Left forelimb (tissue), 1 donor: Measurements from ENCODE around the gene COL6A2.
"Not testable (repeated sequence)": the region's sequence is repeated elsewhere in the genome, so short reads cannot be mapped to it uniquely, and the experiment has no call there.

ENCODE experiments used
- DNase-seq: peaks from one replicate; pipeline ENCODE4 v3.0.0-alpha.2; 2018; ENCODE audit warnings: low spot score

The COL6A2 gene

DNA sequence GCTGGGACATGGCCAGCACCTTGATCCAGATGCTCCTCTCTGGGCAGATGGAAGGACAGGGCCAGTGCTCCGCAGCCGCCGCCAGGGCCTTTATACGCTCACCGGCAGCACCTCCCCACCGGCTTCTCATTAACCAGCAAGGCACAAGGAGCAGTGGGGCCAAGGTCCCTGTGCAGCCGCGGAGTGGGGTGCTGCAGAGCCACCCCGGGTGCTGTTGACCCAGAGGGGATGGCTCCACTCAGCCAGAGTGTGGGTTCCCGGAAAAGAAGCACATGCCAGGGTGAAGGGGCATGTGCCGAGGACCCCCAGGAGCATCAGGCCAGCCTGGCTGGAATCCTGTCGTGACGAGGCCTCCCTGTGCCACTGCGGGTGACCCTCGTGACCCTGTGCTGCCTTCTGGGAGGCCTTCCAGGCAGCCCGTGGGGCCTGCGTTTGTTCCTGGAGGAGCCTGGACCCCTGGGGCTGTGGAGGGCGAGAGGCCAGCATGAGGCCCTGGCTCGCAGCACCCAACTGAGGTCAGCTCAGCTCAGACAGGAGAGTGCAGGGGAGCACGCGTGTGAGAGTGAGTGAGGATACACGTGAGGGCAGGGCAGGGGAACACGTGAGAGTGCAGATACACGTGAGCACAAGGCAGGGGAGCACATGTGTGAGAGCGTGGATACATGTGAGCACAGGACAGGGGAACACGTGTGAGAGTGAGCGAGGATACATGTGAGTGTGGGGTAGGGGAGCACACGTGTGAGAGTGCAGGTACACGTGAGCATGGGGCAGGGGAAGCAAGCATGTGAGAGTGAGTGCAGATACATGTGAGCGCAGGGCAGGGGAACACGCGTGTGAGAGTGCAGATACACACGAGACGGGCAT lies 57.8 kb downstream of the COL6A2 start, which contains the start of gene FTCD:
TSS of gene FTCD (minus strand) at position 66 of the 864 bp plus-strand sequence. CDS start at position 10, 56 bp downstream.
- no peak for DNase-seq

DNA sequence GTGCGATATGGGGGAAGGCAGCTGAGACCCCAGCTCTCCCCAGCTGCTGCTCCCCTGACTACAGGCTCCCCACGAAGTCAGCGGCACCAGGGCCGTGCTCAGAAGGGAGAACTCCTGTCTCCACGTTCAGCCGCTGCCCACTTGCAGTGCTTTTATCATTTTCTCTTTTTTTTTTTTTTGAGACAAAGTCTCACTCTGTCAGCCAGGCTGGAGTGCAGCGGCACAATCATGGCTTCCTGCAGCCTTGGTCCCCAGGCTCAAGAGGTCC lies 58.4 kb downstream of the COL6A2 start:
- DNase-seq, result peak; percentile 37

DNA sequence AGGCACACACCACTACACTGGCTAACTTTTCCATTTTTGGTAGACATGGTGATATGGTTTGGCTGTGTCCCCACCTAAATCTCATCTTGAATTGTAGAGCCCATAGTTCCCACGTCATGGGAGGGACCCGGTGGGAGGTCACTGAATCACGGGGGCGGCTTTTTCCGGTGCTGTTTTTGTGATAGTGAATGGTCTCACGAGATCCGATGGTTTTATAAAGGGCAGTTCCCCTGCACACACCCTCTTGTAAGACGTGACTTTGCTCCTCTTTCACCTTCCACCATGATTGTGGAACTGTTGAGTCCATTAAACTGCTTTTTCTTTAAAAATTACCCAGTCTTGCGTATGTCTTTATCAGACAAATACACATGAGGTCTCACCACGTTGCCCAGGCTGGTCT lies 58.8 kb downstream of the COL6A2 start:
- peak; percentile 59 for DNase-seq

DNA sequence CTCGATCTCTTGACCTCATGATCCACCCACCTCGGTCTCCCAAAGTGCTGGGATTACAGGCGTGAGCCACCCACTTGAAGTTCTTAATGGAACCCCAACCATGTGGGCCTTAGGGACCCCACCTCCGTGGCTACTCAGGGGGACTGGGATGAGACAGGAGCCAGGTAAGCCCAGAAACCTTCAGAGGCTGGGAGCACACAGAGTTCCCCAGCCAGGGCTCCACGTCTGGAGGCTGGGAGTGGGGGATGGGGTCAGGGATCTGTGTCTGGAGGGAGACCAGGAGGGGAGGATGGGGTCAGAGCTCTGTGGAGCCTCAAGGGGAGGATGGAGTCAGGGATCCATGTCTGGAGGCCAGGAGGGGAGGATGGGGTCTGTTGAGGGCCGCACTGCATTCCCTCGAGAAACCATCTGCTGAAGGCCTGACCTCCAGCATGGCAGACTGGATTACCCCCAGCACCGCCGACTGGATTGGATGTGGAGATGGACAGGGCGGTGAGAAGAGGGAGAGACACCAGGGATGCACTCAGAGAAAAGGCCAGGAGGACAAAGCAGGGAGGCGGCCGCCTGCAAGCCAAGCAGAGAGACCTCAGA lies 59.6 kb downstream of the COL6A2 start:
- peak; percentile 41 for DNase-seq

DNA sequence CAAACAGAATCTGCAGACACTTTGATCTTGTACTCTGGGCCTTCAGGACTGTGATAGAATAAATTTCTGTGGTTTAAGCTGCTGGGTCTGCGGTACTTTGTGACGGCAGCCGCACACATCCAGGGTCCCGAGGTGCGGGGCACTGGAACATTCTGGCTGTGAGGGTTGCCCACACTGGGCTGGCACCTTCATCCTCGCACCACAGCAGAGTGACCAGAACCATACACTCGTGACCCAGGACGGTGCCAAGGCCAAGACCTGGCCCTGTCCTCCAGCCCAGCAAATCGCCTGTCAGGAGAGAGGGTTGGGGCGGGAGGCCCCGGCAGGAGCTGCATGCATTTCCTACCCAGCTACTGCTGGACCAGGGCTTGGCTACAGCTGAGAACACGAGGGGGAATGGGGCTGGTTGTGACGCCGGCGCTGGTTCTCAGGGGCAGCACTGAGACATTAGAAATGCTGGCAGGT lies 60.1 kb downstream of the COL6A2 start:
- DNase-seq, result peak; percentile 56

DNA sequence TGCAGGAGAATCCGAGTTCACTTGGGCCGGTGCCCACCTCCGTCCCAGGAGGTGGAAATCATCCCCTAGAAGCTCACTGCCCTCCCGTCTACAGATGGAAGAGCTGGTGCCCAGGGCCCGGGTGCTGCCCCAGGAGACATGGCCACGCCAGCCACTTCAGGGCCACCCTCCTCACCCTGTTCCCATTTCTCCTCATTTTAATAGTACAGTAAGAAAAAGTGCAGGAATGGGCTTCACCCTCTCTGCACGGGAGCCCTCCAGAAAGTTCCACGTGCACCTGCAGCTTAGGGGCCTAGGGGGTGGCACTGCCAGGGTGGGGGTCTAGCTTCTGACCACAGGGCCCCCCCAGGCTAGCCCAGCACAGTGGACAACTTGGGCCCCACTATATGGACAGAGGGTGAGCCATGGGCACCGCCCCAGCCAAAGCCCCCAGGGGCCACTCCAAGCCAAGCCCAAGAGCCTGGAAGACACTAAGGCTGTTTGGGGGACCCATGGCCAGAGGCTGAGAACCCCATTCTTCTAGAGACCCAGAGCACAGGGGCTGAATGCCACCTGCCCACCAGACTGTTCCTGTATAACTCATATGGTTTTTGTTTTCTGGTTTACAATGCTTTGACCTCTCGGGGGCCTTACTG lies 60.9 kb downstream of the COL6A2 start:
- DNase-seq, result peak; percentile 58

DNA sequence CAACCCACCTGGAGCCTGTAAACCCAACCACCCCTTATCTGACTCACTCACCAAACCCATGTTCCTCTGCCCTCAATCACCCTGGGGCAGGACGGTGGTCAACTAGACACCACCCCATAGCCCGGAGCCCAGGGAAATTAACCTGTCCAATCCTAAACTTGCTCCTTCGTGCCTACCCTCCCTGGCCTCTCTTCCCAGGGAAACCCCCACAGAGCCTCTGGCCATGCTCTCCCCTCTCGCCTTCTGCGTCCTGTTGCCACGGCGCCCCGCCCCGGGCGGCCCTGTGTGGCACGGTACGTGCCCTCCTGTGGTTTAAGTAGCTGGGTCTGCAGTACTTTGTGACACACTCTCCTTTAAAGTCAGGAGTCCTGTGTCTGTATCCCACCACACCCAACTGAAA lies 61.5 kb downstream of the COL6A2 start:
- peak; percentile 40 for DNase-seq

DNA sequence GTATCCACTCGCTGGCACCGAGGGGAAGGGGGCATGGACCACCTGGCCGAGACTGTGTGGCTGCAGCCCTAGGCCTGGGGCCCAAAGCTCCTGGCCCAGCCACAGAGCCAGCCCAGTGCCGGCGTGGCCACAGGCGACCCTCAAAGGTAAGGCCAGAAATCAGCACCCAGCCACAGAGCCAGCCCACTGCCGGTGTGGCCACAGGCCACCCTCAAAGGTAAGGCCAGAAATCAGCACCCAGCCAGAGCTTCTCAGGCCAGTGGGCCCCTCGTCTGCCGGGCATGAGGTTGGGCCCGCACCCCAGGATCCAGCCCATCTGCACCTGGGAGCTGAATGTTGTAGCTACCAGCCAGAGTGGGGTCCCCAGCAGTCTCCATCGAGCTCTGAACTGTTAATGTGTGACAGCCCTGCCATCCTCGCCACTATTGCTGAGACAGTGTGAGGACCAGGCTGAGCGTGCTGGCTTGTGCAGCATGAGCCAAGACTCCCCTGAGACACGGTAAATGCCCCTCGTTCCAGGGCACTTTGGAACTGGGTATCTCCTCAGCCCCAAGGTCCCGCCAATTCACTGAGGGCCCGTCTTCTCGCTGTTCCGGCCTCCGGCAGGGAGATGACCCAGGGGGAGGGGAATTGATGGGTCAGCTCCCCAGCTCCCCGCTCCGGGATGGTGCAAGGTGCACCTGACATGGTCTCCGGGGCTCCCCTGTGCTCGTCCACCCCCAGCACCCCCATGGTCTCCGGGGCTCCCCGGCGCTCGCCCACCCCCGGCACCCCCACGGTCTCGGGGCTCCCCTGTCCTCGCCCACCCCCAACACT lies 62.1 kb downstream of the COL6A2 start:
- peak; percentile 41 for DNase-seq

DNA sequence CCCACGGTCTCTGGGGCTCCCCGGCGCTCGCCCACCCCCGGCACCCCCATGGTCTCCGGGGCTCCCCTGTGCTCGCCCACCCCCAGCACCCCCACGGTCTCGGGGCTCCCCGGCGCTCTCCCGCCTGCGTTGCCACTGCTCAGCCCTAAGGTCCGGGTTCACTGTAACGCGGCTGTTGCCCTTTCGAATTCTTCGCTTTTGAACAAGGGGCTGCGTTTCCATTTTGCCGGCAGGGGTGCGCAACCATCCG lies 62.7 kb downstream of the COL6A2 start:
- peak; percentile 55 for DNase-seq

DNA sequence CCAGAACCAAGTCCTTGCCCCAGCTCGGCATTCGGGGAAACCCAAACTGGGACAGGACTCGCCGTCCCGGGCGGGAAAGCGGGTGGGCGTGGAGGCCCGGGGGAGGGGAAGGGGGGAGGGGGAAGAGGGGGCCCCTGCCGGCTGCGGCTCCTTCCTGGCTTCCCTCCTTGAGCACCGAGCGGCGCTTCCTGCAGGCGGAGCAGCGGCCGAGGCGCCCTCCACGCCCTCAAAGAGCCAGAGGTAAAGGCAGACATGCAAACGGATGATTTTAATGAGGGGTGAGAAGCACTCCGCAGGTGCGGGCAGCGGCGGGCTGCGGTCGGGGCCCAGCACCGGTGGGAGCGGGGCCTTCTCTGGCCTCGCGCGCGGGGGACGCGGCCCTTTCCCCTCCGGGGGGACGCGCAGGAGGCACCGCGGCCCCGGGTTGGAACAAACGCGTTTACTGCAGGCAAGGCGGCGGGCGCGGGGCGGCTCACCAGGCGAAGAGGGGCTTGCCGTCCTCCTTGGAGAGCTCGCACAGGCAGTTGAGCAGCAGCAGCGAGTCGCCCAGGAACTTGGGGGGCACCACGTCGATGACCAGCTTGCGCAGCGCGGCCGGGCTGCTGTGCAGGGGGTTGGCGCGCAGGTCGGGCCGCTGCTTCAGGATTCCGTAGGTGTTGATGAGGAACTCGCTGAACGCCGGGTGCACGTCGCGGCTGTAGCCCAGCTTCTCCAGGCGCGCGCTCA lies 63.2 kb downstream of the COL6A2 start:
- DNase-seq, result peak; percentile 60

DNA sequence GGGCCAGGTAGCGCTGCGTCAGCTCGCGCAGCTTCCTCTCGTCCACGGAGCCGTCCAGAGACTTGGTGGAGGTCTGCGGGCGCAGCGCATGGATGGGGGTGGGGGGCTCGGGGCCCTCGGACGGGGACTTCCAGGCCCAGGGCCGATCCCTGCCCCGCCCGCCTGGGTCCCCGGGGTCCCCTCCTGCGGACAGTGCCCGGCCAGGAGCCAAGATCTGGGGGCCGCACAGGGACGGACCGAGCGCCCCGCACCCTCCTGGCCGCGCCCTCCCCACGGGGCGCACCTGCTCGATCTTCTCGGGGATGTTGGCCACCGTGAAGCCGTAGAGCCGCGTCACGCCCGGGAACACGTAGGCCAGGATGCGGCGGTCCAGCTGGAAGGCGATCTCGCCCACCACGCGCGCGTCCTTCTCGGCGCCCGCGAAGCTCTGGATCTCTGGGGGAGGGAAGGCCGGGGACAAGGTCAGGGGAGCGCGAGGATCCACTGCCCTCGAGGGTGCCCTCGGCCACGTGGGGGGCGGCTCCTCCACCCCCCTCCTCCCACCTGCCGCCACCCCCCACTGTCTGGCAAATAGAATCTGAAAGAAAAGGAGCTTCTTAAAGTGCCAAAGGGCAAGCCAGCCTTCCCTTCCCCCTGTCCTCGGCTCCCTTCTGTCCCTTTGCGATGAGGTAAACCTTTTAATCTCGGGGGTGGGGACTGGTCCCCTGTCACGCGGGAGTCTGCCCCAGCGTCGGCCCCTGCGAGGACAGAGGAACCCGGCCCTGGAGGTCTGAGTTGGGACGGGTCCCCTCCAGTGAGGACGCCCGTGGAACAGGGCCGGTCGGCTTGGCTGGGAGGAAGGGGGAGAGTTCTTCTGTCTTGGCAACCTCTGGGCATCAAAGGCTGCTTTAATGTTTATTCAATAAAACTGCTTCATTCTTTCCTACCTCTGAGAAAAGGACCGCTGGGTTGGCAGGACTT lies 64.0 kb downstream of the COL6A2 start:
- DNase-seq, result no peak

DNA sequence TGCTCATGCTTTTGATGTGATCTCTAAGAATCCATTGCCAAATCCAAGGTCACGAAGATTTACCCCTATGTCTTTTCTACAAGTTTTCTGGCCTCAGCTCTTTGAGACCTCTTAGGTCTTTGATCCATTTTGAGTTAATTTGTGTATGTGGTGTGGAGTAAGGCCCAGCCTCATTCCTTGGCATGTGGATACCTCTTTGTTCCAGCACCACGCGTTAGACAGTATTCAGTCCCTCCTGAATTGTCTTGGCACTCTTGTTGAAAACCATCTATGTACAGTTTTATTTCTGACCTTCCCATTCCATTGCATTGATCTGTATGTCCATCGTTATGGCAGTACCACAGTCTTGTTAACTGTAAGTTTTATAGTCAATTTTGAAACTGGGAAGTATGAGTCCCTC lies 65.5 kb downstream of the COL6A2 start:
- no peak for DNase-seq

DNA sequence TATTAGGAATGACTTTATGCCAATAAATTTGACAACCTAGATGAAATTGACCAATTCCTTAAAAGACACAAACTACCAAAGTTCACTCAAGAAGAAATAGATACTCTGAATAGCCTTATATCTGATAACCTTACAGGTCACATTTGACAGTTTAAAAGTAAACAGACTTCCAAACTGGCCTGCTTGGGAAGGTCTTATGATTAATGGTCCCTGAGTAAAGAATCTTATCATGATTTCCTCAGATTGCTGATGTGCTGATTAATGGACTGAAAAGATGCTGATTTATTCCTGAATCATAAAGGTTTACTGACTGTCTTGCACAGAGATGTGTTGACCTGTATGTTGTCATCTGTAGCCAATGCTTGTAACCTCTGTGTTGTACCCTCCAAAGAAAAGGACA lies 67.2 kb downstream of the COL6A2 start:
- no peak for DNase-seq

DNA sequence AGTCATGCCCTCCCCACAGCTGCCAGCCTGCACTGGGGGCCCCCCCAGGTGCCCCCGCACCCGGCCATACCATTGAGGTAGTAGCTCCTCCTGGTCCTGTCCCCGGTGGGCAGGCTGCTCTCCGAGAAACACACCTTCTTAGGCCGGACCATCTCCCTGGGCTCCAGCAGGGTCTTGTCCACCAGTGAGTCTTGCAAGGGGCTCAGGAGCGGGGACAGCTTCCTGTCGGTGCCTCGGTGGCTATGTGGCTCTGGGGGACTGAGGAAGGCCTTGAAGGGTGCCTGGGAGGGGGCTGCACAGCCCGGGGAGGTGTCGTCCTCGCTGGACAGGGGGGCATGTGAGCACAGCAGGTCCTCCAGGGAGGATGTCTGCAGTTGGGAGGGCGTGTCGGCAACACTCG lies 70.3 kb downstream of the COL6A2 start:
- no peak for DNase-seq

DNA sequence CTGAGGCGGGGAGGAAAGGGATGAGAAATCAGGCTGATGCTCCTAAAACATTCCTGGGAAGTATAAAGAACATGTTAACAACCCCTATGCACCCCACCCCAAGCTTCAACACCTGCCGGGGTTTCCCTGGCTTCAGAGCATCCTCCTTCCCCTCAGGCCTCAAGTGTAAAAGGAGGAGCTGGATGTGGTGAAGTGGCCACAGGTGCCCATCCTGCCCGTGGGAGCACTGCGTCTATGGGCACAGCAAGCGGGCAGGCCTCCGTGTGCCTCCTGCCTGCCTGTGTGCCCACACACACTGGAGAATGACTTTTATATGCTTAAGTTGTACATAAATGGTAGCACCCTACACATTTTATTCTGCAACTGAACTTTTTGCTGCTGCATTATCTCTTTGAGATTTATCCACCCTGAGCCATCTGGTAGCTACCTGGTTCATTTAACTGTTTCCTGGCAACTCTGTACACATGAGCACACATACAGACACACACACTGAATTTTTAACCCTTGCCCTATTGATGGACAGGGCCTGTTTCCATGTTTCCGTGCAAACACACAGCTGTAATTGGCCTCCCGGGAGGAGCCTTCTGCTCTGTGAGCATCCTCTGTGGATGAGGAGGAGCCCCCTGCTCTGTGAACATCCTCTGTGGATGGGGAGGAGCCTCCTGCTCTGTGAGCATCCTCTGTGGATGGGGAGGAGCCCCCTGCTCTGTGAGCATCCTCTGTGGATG lies 70.9 kb downstream of the COL6A2 start:
- no peak for DNase-seq

DNA sequence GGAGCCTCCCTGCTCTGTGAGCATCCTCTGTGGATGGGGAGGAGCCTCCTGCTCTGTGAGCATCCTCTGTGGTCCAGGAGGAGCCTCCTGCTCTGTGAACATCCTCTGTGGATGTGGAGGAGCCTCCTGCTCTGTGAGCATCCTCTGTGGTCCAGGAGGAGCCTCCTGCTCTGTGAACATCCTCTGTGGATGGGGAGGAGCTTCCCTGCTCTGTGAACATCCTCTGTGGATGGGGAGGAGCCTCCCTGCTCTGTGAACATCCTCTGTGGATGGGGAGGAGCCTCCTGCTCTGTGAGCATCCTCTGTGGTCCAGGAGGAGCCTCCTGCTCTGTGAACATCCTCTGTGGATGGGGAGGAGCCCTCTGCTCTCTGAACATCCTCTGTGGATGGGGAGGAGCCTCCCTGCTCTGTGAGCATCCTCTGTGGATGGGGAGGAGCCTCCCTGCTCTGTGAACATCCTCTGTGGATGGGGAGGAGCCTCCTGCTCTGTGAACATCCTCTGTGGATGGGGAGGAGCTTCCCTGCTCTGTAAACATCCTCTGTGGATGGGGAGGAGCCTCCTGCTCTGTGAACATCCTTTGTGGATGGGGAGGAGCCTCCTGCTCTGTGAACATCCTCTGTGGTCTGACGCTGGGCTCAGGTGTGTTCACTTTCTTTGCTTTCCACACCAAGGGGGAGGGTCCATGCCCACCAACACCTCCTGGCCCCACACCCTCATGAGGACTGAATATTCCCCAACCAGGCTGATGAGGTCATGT lies 72.7 kb downstream of the COL6A2 start:
- DNase-seq, result not testable (repeated sequence)

DNA sequence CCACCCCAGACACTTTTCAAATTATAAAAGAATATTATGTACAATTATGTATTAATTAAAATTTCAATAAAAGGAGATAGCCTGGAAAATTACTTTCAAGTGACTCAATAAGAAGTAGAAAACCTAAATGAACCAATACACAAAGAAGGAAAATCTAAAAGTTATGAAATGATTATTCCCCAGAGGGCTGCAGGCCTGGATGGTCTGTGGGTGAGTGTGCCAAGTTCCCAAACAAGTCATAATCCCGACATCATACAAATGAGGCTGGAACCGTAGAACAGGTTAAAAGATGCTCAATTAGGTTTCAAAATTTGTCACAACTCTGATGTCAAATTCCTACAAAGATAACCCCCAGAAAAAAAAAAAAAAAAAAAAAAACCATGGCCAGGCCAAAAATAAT lies 73.7 kb downstream of the COL6A2 start:
- no peak for DNase-seq

DNA sequence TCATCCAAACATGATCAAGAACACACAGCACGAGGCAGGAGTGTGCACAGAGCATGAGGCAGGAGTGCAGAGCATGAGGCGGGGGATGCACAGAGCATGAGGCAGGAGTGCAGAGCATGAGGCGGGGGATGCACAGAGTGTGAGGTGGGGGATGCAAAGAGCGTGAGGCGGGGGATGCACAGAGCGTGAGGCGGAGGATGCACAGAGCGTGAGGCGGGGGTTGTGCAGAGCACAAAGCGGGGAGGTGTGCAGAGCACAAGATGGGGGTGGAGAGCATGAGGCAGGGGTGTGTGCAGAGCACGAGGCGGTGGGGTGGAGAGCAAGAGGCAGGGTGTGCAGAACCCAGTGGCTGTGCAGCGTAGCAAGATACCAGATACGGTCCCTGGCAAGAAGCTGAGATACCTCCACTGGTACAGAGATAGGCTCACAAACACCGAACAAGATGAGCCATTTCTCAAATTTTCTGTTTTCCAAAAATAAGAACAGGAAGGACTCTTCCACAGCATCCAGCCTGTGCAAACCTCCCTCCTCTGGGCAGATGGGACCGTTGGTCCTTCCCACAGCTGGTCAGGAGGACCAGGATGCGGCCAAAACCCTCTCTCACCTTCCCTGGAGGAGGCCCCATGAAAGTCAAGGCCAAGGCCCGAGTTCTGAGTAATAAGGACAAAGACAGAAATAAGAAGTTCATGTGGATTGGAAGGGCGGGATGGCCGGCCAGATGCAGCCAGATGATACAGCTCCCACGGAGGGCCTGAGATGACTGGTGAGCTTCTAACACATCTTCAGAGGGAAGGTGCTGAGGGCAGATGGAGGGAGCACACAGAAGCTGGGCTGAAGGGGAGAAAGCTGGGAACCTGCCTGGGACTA lies 74.3 kb downstream of the COL6A2 start:
- DNase-seq, result no peak
